Measurements from ENCODE around the gene TNPO1. TPM values are rescaled to one million over a fixed set of nuclear protein-coding genes. Genes with fewer than 3 reads are reported as not detected.

TNPO1 gene
- total and polyA plus RNA-seq, 10 of the 15 experiments (the other 5 are each of a cell fraction or from before 2014, with no cell fraction given) = 18.1 to 123 (median 79.2) TPM

DNA sequence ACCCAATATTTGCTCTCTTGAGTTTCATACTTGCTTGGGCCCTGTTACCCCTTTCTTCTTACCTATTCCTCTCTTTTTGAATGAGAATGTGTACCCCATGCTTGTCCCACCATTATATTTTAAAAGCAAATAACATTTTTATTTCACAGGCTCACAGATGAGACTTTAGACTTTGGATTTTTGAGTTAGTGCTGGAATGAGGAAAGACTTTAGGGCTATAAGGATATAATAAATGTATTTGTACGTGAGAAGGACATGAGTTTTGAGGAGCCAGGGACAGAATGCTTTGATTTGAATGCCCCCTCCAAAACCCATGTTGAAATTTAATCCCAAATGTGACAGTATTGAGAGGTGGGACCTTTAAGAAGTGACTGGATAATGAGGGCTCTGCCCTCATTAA is 33.1 kb upstream of the TNPO1 start:
- Histone ChIP-seq H3K9me3 (replicated peaks; ENCODE audit: control insufficient read depth, insufficient read depth, low read length) (no peaks in the 10 kb centered on the region), H2AFZ (ENCODE audit: control insufficient read depth, low read depth, low read length) (no peak overlapping the region), H3K4me2 (ENCODE audit: control insufficient read depth, insufficient read depth) (no peak overlapping the region), H3K27me3 (replicated peaks in 1 of 2; ENCODE audit: control insufficient read depth in 2 of 2, insufficient read depth in 2 of 2, low read length in 1 of 2) (no peaks in the 10 kb centered on the region), H3K9ac (ENCODE audit: control insufficient read depth, insufficient read depth, low read length) (no peak overlapping the region), H3K36me3 (ENCODE audit: control insufficient read depth in 2 of 2, insufficient read depth in 2 of 2, low read length in 1 of 2) (no peaks in the 10 kb centered on the region), H4K20me1 (ENCODE audit: control insufficient read depth, insufficient read depth) (no peaks in the 10 kb centered on the region), H3K27ac (ENCODE audit: control insufficient read depth, insufficient read depth) (no peak overlapping the region), H3K79me2 (ENCODE audit: control insufficient read depth, insufficient read depth, low read length) (no peaks in the 10 kb centered on the region), H3K4me1 (ENCODE audit: control insufficient read depth, insufficient read depth, low read length) (no peaks in the 10 kb centered on the region), H3K4me3 (no peak overlapping the region)
- CTCF ChIA-PET = no interaction called here
- ATAC-seq (no peak), DNase-seq (ENCODE audit: low read depth, low spot score) (no peak), FAIRE-seq (no peak)
- intact Hi-C loops (cut with micrococcal nuclease; ENCODE audit: unreplicated experiment) (no loop called here), in situ Hi-C loops (cut with MboI) (no loop called here)
- TF ChIP-seq, protein P1, sequence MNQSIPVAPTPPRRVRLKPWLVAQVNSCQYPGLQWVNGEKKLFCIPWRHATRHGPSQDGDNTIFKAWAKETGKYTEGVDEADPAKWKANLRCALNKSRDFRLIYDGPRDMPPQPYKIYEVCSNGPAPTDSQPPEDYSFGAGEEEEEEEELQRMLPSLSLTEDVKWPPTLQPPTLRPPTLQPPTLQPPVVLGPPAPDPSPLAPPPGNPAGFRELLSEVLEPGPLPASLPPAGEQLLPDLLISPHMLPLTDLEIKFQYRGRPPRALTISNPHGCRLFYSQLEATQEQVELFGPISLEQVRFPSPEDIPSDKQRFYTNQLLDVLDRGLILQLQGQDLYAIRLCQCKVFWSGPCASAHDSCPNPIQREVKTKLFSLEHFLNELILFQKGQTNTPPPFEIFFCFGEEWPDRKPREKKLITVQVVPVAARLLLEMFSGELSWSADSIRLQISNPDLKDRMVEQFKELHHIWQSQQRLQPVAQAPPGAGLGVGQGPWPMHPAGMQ (IDR thresholded peaks at IDR 0.05; ENCODE audit: borderline replicate concordance) = no peak
- TF ChIP-seq MAX (IDR thresholded peaks at IDR 0.05; ENCODE audit: low read depth, low read length) (no peak), EZH2 (IDR thresholded peaks at IDR 0.05; ENCODE audit: borderline replicate concordance, control insufficient read depth, low read depth, low read length) (no peak), CBX3 (IDR thresholded peaks at IDR 0.05; ENCODE audit: borderline replicate concordance, low read depth) (no peak), STAT3 (IDR thresholded peaks at IDR 0.05; ENCODE audit: low read depth, low read length) (no peak), PAX8 (IDR thresholded peaks at IDR 0.05) (no peak), CBFB (IDR thresholded peaks at IDR 0.05; ENCODE audit: low read depth) (no peak), HDAC2 (IDR thresholded peaks at IDR 0.05) (no peak), NFIC (IDR thresholded peaks at IDR 0.05; ENCODE audit: low read depth, low read length) (no peak), MTA2 (IDR thresholded peaks at IDR 0.05; ENCODE audit: low read depth) (no peak), RB1 (IDR thresholded peaks at IDR 0.05; ENCODE audit: borderline replicate concordance) (no peak), CEBPZ (IDR thresholded peaks at IDR 0.05; ENCODE audit: low read depth, low read length) (no peak), EGR1 (IDR thresholded peaks at IDR 0.05; ENCODE audit: borderline replicate concordance in 1 of 2, low read depth in 2 of 2, low read length in 2 of 2) (no peak)
- TF ChIP-seq, protein P2, sequence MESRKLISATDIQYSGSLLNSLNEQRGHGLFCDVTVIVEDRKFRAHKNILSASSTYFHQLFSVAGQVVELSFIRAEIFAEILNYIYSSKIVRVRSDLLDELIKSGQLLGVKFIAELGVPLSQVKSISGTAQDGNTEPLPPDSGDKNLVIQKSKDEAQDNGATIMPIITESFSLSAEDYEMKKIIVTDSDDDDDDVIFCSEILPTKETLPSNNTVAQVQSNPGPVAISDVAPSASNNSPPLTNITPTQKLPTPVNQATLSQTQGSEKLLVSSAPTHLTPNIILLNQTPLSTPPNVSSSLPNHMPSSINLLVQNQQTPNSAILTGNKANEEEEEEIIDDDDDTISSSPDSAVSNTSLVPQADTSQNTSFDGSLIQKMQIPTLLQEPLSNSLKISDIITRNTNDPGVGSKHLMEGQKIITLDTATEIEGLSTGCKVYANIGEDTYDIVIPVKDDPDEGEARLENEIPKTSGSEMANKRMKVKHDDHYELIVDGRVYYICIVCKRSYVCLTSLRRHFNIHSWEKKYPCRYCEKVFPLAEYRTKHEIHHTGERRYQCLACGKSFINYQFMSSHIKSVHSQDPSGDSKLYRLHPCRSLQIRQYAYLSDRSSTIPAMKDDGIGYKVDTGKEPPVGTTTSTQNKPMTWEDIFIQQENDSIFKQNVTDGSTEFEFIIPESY (IDR thresholded peaks at IDR 0.05) = no peak
- TF ChIP-seq, protein P3, sequence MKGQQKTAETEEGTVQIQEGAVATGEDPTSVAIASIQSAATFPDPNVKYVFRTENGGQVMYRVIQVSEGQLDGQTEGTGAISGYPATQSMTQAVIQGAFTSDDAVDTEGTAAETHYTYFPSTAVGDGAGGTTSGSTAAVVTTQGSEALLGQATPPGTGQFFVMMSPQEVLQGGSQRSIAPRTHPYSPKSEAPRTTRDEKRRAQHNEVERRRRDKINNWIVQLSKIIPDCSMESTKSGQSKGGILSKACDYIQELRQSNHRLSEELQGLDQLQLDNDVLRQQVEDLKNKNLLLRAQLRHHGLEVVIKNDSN (IDR thresholded peaks at IDR 0.05; ENCODE audit: borderline replicate concordance, extremely low read length, insufficient read depth, low read depth, low read length) = no peak
- RAD21 ChIA-PET (ENCODE audit: unreplicated experiment) = no interaction called here
- WGBS (ENCODE audit: insufficient coverage, insufficient replicate concordance, low lambda C conversion rate, missing lambda C conversion rate) = 30% methylated on average over 1 of the region's 1 CpG
- POLR2A ChIA-PET = no interaction called here
- no TSS peak for BruUV-seq (replicated peaks)
- SMC1A ChIA-PET (ENCODE audit: uncharacterized antibody, unreplicated experiment) = no interaction called here

Data from GM12878 (cell line).